ENCODE results near the gene PER2.

PER2 gene

DNA sequence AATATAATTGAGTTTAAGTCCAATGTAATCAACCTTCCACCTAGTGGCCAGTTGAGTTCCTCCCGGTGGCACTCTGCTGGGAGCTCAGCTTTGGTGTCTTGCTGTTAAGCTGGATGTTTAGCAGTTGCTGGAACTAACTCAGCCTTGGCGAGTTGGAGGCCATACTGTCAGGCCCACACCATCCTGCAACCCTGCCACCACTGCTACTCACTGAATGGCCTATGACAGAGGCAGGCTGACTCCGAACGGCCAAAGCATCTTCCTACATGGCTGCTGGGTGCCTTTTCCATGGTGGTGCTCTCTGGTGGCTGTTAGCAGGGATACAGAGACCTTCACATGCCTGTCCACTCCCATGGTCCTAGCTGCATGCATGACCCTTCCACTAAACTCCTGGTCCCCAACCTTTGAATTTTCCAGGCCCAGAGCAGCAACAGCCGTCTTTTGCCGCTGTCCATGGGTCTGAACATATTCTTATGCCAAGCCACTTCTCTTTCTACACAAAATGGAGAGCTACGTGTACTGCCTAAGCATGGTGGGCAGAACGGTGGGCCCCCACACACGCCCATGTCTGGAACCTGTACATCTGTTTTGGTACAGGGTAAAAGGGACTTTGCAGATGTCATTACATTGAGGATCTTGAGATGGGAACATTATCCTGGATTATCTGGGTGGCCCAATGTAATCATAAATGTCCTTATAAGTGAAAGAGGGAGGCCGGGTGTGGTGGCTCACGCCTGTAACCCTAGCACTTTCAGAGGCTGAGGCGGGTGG is 16.9 kb upstream of the PER2 start:
- Histone ChIP-seq H3K9me3 (ENCODE audit: control insufficient read depth, low read length) (no peaks in the 10 kb centered on the region), H3K36me3 (ENCODE audit: control insufficient read depth, insufficient read depth, low read length) (no peaks in the 10 kb centered on the region), H3K9ac (ENCODE audit: low read length) (no peak overlapping the region), H3K27me3 (ENCODE audit: control insufficient read depth, insufficient read depth, low read length) (no peaks in the 10 kb centered on the region), H3K4me1 (ENCODE audit: control insufficient read depth, insufficient read depth, low read length) (peaks cover 28% of the 10 kb centered on the region), H3K4me3 (ENCODE audit: low read length) (no peak overlapping the region)

GRCh38 chr2:238304116-238304515 is 15.7 kb upstream of the PER2 start:
- Histone ChIP-seq H3K9ac (ENCODE audit: low read length) (no peak overlapping the region), H3K9me3 (ENCODE audit: control insufficient read depth, low read length) (no peaks in the 10 kb centered on the region), H3K4me3 (ENCODE audit: low read length) (no peak overlapping the region), H3K4me1 (ENCODE audit: control insufficient read depth, insufficient read depth, low read length) (peaks cover 40% of the 10 kb centered on the region), H3K36me3 (ENCODE audit: control insufficient read depth, insufficient read depth, low read length) (no peaks in the 10 kb centered on the region), H3K27me3 (ENCODE audit: control insufficient read depth, insufficient read depth, low read length) (no peaks in the 10 kb centered on the region)

GRCh38 chr2:238302751-238303150 is 14.3 kb upstream of the PER2 start:
- H3K9me3 ChIP-seq (ENCODE audit: control insufficient read depth, low read length) = no peaks in the 10 kb centered on the region
- H3K4me1 ChIP-seq (ENCODE audit: control insufficient read depth, insufficient read depth, low read length) = peaks cover 50% of the 10 kb centered on the region

DNA sequence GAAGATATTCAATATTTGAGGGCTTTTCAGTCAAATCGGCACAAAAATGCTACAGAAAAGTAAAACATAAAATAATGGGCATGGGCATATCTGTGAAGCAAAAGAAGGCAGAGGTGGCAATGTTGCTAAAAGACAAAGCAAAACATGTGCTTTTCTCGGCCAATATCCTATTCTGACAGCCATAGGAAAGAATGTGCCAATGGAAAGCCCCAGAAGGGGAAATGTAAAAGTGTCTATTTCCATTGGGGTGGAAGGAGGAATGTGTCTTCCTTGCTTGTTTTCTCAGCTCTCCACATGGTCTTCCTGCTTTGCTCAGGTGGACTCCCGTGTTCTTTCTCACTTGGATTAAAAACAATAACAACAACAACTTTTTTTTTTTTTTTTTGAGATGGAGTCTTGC is 13.7 kb upstream of the PER2 start:
- Histone ChIP-seq H3K9me3 (ENCODE audit: control insufficient read depth, low read length) (no peaks in the 10 kb centered on the region), H3K27me3 (ENCODE audit: control insufficient read depth, insufficient read depth, low read length) (no peaks in the 10 kb centered on the region), H3K9ac (ENCODE audit: low read length) (no peak overlapping the region), H3K4me1 (ENCODE audit: control insufficient read depth, insufficient read depth, low read length) (peaks cover 56% of the 10 kb centered on the region), H3K4me3 (ENCODE audit: low read length) (no peak overlapping the region), H3K36me3 (ENCODE audit: control insufficient read depth, insufficient read depth, low read length) (no peaks in the 10 kb centered on the region)

More at GRCh38 chr2:238302751-238303150, 14.3 kb upstream of the PER2 start:
- Histone ChIP-seq H3K36me3 (ENCODE audit: control insufficient read depth, insufficient read depth, low read length) (no peaks in the 10 kb centered on the region), H3K9ac (ENCODE audit: low read length) (no peak overlapping the region), H3K4me3 (ENCODE audit: low read length) (no peak overlapping the region), H3K27me3 (ENCODE audit: control insufficient read depth, insufficient read depth, low read length) (no peaks in the 10 kb centered on the region)

DNA sequence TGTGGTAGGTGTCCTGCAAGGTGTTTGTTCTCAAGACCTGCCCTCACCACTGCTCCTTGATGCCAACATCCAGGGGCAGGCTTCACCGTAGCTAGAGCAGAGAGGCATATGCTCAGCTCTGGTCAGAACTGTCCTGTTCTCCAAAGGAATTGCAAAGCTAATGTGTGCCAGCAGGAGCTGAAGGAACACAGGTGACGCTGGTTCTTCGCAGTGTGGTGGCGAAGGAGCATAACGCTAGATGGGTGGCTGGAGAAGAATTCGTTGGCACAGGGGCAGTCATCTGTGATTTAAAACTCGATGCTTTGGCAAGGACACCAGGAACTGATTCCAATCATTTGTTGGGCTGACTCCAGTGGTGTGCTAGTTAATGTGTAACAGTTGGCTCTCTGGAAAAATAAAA is 11.4 kb upstream of the PER2 start:
- no peaks in the 10 kb centered on the region for H3K9me3 ChIP-seq (ENCODE audit: control insufficient read depth, low read length)
- peak overlapping the region; percentile 22 for H3K9ac ChIP-seq (ENCODE audit: low read length)
- peaks cover 46% of the 10 kb centered on the region for H3K4me1 ChIP-seq (ENCODE audit: control insufficient read depth, insufficient read depth, low read length)
- no peaks in the 10 kb centered on the region for H3K27me3 ChIP-seq (ENCODE audit: control insufficient read depth, insufficient read depth, low read length)
- H3K36me3 ChIP-seq (ENCODE audit: control insufficient read depth, insufficient read depth, low read length) = no peaks in the 10 kb centered on the region
- H3K4me3 ChIP-seq (ENCODE audit: low read length) = peak overlapping the region; percentile 10

- Histone ChIP-seq H3K27me3 (ENCODE audit: control insufficient read depth, insufficient read depth, low read length) (no peaks in the 10 kb centered on the region), H3K36me3 (ENCODE audit: control insufficient read depth, insufficient read depth, low read length) (no peaks in the 10 kb centered on the region), H3K4me1 (ENCODE audit: control insufficient read depth, insufficient read depth, low read length) (peaks cover 61% of the 10 kb centered on the region), H3K4me3 (ENCODE audit: low read length) (no peak overlapping the region), H3K9me3 (ENCODE audit: control insufficient read depth, low read length) (no peaks in the 10 kb centered on the region), H3K9ac (ENCODE audit: low read length) (no peak overlapping the region)
Measured at GRCh38 chr2:238296638-238297457, 8.4 kb upstream of the PER2 start.

DNA sequence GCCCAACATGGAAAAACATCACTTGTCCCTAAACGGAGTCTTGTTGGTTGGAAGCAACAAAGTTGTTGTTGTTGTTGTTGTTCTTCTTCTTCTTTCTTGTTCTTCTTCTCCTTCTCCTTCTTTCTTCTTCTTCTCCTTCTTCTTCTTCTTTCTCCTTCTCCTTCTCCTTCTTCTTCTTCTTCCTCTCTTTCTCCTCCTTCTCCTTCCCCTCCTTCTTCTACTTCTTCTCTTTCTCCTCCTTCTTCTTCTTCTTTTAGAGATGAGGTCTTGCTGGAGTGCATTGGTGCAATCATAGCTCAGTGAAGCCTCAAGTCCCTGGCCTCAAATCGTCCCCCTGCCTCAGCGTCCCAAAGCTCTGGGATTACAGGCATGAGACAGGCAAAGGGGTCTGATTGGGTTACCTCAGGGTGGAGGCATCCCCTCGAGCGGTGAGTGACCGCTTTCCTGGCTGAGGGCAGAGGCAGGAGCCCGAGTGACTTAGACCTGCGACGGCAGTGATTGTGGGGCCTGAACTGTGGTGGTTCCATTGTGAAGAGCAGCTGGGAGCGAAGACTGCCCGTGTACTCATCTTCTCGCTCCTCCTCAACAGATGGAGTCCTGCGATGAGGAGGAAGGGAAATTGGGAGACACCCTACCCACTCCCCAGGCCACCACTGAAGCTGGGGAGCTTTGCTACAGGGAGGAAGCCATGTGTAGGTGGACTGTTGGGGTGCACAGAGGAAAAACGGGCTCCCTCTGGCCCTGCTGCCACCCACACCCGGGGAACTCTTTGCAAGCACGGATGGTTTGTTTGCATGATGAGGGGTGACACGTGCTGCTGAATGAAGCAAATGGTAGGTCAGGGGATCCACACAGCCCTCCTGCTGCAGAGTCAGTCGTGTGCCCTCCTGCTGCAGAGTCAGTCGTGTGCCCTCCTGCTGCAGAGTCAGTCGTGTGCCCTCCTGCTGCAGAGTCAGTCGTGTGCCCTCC is 7.0 kb upstream of the PER2 start:
- Histone ChIP-seq H3K27me3 (ENCODE audit: control insufficient read depth, insufficient read depth, low read length) (no peaks in the 10 kb centered on the region), H3K9me3 (ENCODE audit: control insufficient read depth, low read length) (no peaks in the 10 kb centered on the region), H3K36me3 (ENCODE audit: control insufficient read depth, insufficient read depth, low read length) (no peaks in the 10 kb centered on the region), H3K9ac (ENCODE audit: low read length) (peak overlapping the region; percentile 24), H3K4me3 (ENCODE audit: low read length) (peak overlapping the region; percentile 28), H3K4me1 (ENCODE audit: control insufficient read depth, insufficient read depth, low read length) (peaks cover 67% of the 10 kb centered on the region)

- no peaks in the 10 kb centered on the region for H3K36me3 ChIP-seq (ENCODE audit: control insufficient read depth, insufficient read depth, low read length)
- H3K4me1 ChIP-seq (ENCODE audit: control insufficient read depth, insufficient read depth, low read length) = peaks cover 66% of the 10 kb centered on the region
- H3K9ac ChIP-seq (ENCODE audit: low read length) = peak overlapping the region; percentile 24
- H3K4me3 ChIP-seq (ENCODE audit: low read length) = peak overlapping the region; percentile 28
- H3K27me3 ChIP-seq (ENCODE audit: control insufficient read depth, insufficient read depth, low read length) = no peaks in the 10 kb centered on the region
- no peaks in the 10 kb centered on the region for H3K9me3 ChIP-seq (ENCODE audit: control insufficient read depth, low read length)
Measured at GRCh38 chr2:238294393-238295143, 6.2 kb upstream of the PER2 start.

DNA sequence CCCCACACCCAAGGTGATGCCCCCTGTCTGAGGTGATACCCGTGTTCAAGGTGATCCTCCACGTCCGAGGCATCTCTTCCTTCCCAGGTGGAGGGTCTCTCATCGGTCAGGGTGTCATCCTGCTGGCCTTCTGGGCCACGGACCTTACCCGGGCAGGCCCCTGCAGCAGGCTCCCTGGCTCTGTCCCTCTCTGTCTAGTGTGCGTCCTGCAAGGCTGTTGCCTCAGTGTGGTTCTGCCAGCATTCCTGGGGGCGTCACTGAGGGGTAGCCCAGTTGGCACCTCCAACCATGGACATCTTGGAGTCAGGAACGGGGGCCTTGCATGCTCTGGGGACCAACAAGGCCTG is 5.6 kb upstream of the PER2 start:
- Histone ChIP-seq H3K27me3 (ENCODE audit: control insufficient read depth, insufficient read depth, low read length) (no peaks in the 10 kb centered on the region), H3K9ac (ENCODE audit: low read length) (peak overlapping the region; percentile 17), H3K9me3 (ENCODE audit: control insufficient read depth, low read length) (no peaks in the 10 kb centered on the region), H3K4me1 (ENCODE audit: control insufficient read depth, insufficient read depth, low read length) (peaks cover 65% of the 10 kb centered on the region), H3K4me3 (ENCODE audit: low read length) (no peak overlapping the region), H3K36me3 (ENCODE audit: control insufficient read depth, insufficient read depth, low read length) (no peaks in the 10 kb centered on the region)

DNA sequence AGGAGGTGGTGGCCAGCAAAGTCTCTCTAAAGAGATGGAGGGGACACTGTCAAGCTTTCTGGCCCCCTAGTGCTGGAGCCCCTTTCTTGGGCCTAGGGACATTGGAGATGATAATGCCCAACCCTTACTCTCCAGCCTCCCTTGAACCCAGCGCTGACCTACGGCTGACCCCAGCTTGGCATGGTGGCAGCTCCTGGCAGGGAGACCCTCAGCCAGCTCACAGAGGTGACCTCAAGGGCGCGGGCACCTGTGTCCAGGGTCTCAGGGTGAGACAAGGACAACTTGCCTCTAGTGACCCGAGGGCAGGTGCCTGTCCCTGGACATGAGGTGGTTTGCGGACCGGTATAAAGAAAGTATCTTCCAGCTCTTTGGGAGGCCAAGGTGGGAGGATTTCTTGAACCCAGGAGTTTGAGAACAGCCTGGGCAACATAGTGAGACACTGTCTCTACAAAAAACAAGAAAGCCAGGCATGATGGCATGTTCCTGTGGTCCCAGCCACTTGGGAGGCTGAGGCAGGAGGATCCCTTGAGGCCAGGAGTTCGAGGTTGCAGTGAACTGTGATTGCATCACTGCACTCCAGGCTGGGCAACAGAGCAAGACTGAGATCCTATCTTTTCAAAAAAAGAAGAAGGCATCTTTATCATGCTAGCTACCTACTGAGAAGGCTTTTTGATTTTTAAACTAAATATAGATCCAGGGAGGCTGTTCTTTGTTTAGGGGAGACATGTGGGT is 3.3 kb upstream of the PER2 start:
- no peak overlapping the region for H3K9ac ChIP-seq (ENCODE audit: low read length)
- no peaks in the 10 kb centered on the region for H3K36me3 ChIP-seq (ENCODE audit: control insufficient read depth, insufficient read depth, low read length)
- no peaks in the 10 kb centered on the region for H3K27me3 ChIP-seq (ENCODE audit: control insufficient read depth, insufficient read depth, low read length)
- H3K4me1 ChIP-seq (ENCODE audit: control insufficient read depth, insufficient read depth, low read length) = peaks cover 57% of the 10 kb centered on the region
- no peak overlapping the region for H3K4me3 ChIP-seq (ENCODE audit: low read length)
- H3K9me3 ChIP-seq (ENCODE audit: control insufficient read depth, low read length) = no peaks in the 10 kb centered on the region

All from mucosa of stomach (tissue), 1 donor.